GM19328 (cell line): Measurements from ENCODE around the gene ZNF487.
"Not testable (repeated sequence)": the region's sequence is repeated elsewhere in the genome, so short reads cannot be mapped to it uniquely, and the experiment has no call there.

ENCODE experiments used
- ATAC-seq: cut with Tn5 transposase; IDR thresholded peaks from one replicate; pipeline ENCODE4 v1.9.1; 2021; ENCODE audit warnings: mild to moderate bottlenecking, moderate library complexity; ENCODE audit not compliant: unreplicated experiment

Gene ZNF487

GRCh38 chr10:43403911-43404703 is 32.8 kb upstream of the ZNF487 start:
- ATAC-seq: no peak

DNA sequence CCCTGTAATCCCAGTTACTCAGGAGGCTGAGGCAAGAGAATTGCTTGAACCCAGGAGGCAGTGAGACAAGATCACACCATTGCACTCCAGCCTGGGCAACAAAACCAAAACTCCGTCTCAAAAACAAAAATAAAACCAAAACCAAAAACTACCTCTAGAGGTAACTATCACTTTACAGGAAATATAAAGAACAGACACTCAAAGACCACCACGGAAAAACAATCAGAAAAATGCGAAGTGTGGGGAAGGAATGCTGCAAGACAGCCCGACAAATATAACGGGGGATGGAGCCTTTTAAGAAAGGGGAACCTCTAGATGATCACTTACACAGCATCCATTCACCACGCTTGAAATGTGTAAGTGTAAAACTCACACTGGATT is 32.2 kb upstream of the ZNF487 start:
- ATAC-seq: no peak

DNA sequence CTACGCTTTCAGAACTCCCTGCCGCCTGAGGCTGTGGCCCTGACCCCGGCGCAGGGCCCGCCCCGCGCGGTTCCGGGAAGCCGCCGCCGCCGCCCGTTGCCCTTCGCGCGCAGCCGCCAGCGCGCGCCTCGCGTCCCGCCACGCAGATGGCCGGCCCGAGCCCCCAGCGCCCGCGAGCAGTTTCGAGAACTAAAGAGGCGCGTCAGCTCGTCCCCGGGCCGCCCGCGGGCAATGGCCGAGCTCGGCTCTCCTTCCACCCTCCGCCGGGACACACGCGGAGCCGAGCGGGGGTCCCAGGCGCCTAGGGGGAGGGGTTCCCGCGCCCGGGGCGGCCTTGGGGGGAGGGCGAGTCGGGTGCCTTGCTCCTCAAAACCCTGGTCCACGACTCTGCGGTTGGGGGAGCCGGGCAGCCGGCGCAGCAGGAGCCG is 29.7 kb upstream of the ZNF487 start:
- ATAC-seq: no peak

GRCh38 chr10:43407576-43408330 is 29.2 kb upstream of the ZNF487 start:
- ATAC-seq: peak; percentile 38

- no peak for ATAC-seq
These were observed 28.6 kb upstream of the ZNF487 start for GRCh38 chr10:43408331-43408709.

- peak; percentile 63 for ATAC-seq
These were observed 28.1 kb upstream of the ZNF487 start, which contains the start of gene HNRNPF for GRCh38 chr10:43408710-43409384. TSS of gene HNRNPF (minus strand) at chr10:43409186. CDS start at chr10:43387884, 21,302 bp downstream.

DNA sequence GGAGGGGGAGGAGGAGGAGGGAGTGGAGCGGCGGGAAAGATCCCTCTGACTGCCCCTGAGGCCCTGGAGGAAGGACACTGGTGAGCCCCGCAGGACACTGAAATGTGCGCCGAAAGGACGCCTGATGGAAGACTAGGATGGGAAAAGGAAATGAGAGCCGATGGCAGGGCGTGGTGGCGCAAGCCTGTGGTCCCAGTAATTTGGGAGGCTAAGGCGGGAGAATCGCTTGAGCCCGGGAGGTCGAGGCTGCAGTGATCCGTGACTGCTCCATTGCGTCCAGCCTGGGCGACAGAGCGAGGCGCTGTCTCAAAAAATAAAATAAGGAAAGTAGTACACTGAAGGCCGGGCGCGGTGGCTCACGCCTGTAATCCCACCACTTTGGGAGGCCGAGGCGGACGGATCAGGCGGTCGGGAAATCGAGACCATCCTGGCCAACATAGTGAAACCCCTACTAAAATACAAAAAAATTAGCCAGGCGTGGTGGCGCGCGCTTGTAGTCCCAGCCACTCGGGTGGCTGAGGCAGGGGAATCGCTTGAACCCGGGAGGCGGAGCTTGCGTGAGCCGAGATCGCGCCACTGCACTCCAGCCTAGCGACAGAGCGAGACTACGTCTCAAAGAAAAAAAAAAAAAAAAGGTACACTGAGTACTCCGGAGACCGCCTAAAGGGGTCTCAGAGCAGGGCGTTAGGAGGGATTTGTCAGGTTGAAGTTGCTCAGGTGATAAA is 27.4 kb upstream of the ZNF487 start:
- ATAC-seq: no peak

DNA sequence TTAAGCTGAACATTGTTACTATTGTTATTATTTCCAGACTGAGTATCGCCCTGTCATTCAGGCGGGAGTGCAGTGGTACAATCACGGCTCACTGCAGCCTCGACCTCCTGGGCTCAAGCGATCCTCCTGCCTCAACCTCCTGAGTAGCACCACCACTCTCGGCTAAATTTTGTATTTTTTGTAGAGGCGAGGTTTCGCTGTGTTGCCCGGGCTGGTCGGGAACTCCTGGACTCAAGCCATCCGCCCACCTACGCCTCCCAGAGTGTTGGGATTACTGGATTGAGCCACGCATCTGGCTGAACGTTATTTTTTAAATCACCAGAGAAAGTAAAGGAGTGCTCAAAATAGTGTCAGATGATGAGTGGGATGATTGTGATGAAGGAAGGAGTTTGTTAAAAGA is 26.6 kb upstream of the ZNF487 start:
- ATAC-seq: no peak

GRCh38 chr10:43411536-43411935 is 25.4 kb upstream of the ZNF487 start:
- ATAC-seq: no peak

DNA sequence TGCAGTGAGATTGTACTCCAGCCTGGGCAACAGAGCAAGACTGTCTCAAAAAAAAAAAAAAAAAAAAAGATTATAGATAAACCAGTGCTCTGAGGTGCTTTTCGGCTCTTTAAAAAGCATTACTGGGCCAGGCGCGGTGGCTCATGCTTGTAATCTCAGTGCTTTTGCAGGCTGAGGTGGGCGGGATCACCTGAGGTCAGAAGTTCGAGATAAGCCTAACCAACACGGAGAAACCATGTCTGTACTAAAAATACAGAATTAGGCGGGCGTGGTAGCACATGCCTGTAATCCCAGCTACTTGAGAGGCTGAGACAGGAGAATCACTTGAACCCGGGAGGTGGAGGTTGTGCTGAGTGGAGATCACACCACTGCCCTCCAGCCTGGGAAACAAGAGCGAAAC is 21.4 kb upstream of the ZNF487 start:
- ATAC-seq: no peak

DNA sequence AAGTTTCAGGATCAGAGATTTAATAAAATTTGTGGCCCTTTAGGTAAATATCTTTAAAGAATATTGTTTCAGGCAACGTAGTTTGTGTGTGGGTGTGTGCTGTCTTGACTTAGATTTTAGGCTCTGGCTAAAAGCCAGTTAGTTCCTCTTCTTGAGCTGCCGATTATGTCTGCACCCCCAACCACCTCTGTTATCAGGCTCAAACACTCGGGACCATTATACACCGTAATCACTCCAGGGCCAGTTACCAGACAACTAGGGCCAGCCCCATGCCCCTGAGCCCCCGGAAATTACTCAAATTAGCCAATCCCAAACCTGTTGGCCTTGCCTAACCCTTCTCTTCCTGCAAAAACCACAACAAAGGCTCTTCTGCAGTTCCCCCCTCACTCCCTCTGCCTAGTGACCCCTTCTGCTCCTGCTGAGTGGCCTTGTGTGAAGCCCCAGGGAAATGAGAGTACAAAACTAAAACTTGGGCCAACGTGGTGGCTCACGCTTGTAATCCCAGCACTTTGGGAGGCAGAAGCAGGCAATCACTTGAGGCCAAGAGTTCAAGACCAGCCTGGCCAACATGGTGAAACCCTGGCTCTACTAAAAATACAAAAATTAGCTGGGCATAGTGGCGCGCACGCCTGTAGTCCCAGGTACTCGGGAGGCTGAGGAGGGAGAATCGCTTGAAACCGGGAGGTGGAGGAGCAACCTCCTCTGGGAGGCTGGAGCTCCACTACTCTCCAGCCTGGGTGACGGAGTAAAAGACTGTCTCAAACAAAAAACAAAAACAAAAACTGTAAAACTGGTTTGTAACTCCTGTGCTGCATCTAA is 18.8 kb upstream of the ZNF487 start:
- ATAC-seq: no peak

- ATAC-seq: no peak
These were observed 16.9 kb upstream of the ZNF487 start for GRCh38 chr10:43419997-43420368.

DNA sequence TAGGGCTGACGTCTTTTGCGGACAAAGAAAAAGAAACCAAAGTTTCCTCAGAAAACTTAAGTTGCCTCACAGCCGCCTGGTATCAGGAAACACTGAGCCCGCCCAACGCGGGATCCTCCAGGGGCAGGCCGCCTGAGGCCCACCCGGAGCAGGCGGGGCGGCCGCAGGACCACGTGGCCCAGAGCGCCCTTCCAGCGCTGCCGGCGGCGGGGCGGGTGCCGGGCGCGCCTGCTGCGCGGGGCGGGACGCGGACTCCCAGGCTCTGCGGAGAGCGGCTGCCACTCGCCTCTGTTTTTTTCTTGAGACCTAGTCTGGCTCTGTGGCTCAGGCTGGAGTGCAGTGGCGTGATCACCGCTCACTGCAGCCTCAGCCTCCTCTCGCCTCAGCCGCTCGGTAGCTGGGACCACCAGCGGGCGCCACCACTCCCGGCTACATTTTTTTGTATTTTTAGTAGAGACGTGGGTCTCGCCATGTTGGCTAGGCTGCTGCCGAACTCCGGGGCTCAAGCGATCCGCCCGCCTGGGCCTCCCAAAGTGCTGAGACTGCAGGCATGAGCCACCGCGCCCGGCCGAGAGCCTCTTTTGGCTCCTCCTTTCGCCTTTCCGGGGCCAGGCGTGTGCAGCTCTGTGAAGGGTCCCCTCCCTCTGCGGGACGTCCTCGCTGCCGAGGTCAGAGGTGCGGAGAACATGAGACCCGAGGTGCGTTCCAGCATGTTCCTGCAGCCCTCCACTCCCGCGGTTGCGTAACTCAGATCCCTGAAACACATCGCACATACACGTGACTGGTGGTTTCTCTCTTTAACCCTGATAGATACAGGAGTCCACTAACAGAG is 16.3 kb upstream of the ZNF487 start:
- ATAC-seq: peak; percentile 73

DNA sequence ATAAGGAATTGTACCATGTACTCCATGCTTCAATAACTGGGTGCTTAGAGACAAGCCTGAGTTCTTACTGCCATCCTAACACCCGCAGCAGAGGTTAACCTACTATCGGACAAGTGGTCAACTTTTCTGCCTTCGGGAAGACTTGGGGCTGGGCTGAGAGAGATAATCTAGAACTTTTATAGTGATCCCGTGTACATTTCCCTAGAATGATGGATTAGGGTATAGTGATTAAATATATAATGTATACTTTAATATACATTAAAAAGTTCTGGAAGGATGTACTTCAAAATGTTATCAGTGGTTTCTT is 15.8 kb upstream of the ZNF487 start:
- ATAC-seq: no peak

GRCh38 chr10:43421519-43421918 is 15.4 kb upstream of the ZNF487 start:
- no peak for ATAC-seq

- not testable (repeated sequence) for ATAC-seq
These were observed 15.0 kb upstream of the ZNF487 start for GRCh38 chr10:43421944-43422343.

DNA sequence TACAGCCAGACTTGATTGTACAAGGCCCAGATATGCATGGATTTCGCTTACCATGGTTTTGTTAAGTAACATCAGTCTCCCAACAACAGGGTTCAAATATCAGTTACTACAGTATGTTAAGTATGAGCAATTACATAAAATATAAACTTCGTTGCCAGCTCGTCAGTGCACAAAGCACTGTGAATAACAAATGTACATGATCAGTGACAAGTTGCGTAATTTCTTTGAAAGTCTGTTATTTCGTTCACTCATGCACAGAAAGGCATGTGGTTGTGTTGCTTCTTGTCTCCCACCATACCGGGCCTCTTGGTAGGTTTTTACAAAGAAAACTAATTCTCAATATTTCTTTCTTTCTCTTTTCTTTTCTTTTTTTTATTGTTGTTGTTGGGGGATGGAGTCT is 12.5 kb upstream of the ZNF487 start:
- no peak for ATAC-seq

GRCh38 chr10:43426476-43426875 is 10.4 kb upstream of the ZNF487 start:
- ATAC-seq: not testable (repeated sequence)

- ATAC-seq: peak; percentile 72
These were observed 9.6 kb upstream of the ZNF487 start for GRCh38 chr10:43427166-43427825.
